Adrenal gland (tissue), 12 donors: ENCODE measurements around the gene SSC4D. TPM values are rescaled to one million over a fixed set of nuclear protein-coding genes. Genes with fewer than 3 reads are reported as not detected.
"Not testable (repeated sequence)": the region's sequence is repeated elsewhere in the genome, so short reads cannot be mapped to it uniquely, and the experiment has no call there.

ENCODE experiments used
- DNase-seq, 7 donors: peaks; one replicate each; pipeline ENCODE4 v3.0.0-alpha.2; 2019 to 2020
- H3K27ac ChIP-seq, 5 donors: fragments of 200-600 bp; sonication (generic) in 4 of 5; 1 replicate in 3 of 5; 2 replicates in 2 of 5; pipeline versions ENCODE4 v1.5.1 to v1.8.0; 2016 to 2020; ENCODE audit warnings: mild to moderate bottlenecking in 1 of 5
- H3K27me3 ChIP-seq: fragments of 200-600 bp; 2 replicates; pipeline ENCODE4 v1.8.0; 2021
- H3K36me3 ChIP-seq, 2 donors: fragments of 200-600 bp; replicated peaks in 1 of 2; 1 replicate in 1 of 2; 2 replicates in 1 of 2; pipeline versions ENCODE4 v1.5.1 to v1.8.0; 2018 to 2022
- H3K4me1 ChIP-seq, 2 donors: fragments of 200-600 bp; replicated peaks in 1 of 2; 1 replicate in 1 of 2; 2 replicates in 1 of 2; pipeline versions ENCODE4 v1.5.1 to v1.8.0; 2018 to 2021
- H3K4me3 ChIP-seq, 4 donors: fragments of 200-600 bp; sonication (generic) in 3 of 4; one replicate each; pipeline ENCODE4 v1.5.1; 2016 to 2018
- H3K9me3 ChIP-seq, 3 donors: fragments of 200-600 bp; sonication (generic) in 1 of 3; replicated peaks in 1 of 3; 1 replicate in 2 of 3; 2 replicates in 1 of 3; pipeline versions ENCODE4 v1.5.1 to v1.8.0; 2016 to 2021
- POLR2A ChIP-seq, 2 donors: fragments of 450-650 bp; IDR thresholded peaks; one replicate each; pipeline ENCODE4 v1.6.1; 2017; ENCODE audit warnings: antibody characterized with exemption in 2 of 2, mild to moderate bottlenecking in 2 of 2, moderate library complexity in 1 of 2
- WGBS, 4 donors: extraction: QIAGEN DNeasy Blood & Tissue Kit in 2 of 4; methylation state at CpG; one replicate each; pipeline versions ENCODE4 v1.1.5 to v1.1.7; 2013 to 2017; 5-methylcytosine and 5-hydroxymethylcytosine counted together
- intact Hi-C, 2 donors: fragments of 100-400 bp; cut with DNase I; formaldehyde crosslinking; loops; one replicate each; pipeline versions ENCODE4 v1.14.1 to v1.15.0; 2022 to 2023
- polyA plus RNA-seq, 3 donors: library from polyadenylated mRNA; stranded (reverse); fragments of 200-250 nt in 2 of 3; fragments of 350-450 nt in 1 of 3; fragmentation: Illumina TruSeq in 1 of 3; extraction: RNeasy Lipid Tissue Mini Kit (QIAGEN cat#74804) in 1 of 3; gene quantifications; one replicate each; pipeline ENCODE4 v1.2.3, GENCODE V29; 2013 to 2014
- total RNA-seq, 9 donors: library from RNA; depleted of rRNA in 4 of 9; stranded (reverse); fragments of >200 nt in 4 of 9; fragments of 120-200 nt in 1 of 9; fragmentation: NEBNext Ultra II Directional in 1 of 9; extraction: Animal tissue kit (Norgen Biotek cat#: 25700) in 1 of 9; gene quantifications; one replicate each; pipeline versions ENCODE4 v1.1.0 to v1.2.4, GENCODE V29; 2013 to 2023
- TF ChIP-seq, protein P1 (sequence below), 6 experiments: fragments of 450-650 bp in 4 of 6; fragments of 200-600 bp in 2 of 6; sonication (generic) in 1 of 6; IDR thresholded peaks; 1 replicate in 5 of 6; 2 replicates in 1 of 6; pipeline versions ENCODE4 v1.5.1 to v1.8.0; 2016 to 2021; ENCODE audit warnings: antibody characterized with exemption in 6 of 6, mild to moderate bottlenecking in 2 of 6, moderate library complexity in 1 of 6
- donor health status: healthy with polysubstance abuse.
- donor health status: Bipolar disorder and iron deficiency.
- donor health status: DM: yes; HTN: yes; CAD: no.
- donor health status: DM: no; HTN: no; CAD: no.
- donor health status: DM: no; HTN: no; CAD: no.
- donor health status: DM: yes; HTN: yes; CAD: no.

Gene SSC4D
- total and polyA plus RNA-seq, 12 donors: 0.60 to 10.7 (median 2.0) TPM

DNA sequence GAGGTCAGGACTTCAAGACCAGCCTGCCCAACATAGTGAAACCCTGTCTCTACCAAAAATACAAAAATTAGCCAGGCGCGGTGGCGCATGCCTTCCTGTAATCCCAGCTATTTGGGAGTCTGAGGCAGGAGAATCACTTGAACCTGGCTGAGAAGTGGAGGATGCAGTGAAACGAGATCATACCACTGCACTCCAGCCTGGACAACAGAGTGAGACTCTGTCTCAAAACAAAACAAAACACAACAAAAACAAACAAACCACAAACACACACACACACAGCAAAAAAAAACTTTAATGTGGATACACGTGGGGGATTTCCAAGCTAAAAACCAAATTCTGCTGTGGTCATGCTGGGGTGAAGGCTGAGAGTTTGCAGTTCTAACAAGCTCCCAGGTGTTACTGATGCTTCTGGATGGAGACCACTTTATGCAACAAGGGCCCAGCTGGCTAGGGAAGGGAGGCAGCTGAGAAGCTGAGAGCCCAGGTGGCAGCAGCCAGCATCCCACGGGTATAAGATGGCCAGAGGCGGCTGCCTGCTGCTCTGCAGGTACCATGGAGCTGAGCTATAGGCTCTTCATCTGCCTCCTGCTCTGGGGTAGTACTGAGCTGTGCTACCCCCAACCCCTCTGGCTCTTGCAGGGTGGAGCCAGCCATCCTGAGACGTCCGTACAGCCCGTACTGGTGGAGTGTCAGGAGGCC lies 15.1 kb upstream of the SSC4D start, which contains the start of gene ZP3:
TSS of gene ZP3 (plus strand) at position 538 of the 699 bp plus-strand sequence. CDS start at position 553, 15 bp downstream.
- no peaks in the 10 kb centered on the region for H3K36me3 ChIP-seq
- no peaks in the 10 kb centered on the region for H3K9me3 ChIP-seq
- no peaks in the 10 kb centered on the region for H3K4me1 ChIP-seq
- no peak for DNase-seq
- no peaks in the 10 kb centered on the region for H3K27me3 ChIP-seq
- intact Hi-C loops: no loop called here
- H3K4me3 ChIP-seq: no peak within 1 kb of the TSS
- TF ChIP-seq, protein P1, sequence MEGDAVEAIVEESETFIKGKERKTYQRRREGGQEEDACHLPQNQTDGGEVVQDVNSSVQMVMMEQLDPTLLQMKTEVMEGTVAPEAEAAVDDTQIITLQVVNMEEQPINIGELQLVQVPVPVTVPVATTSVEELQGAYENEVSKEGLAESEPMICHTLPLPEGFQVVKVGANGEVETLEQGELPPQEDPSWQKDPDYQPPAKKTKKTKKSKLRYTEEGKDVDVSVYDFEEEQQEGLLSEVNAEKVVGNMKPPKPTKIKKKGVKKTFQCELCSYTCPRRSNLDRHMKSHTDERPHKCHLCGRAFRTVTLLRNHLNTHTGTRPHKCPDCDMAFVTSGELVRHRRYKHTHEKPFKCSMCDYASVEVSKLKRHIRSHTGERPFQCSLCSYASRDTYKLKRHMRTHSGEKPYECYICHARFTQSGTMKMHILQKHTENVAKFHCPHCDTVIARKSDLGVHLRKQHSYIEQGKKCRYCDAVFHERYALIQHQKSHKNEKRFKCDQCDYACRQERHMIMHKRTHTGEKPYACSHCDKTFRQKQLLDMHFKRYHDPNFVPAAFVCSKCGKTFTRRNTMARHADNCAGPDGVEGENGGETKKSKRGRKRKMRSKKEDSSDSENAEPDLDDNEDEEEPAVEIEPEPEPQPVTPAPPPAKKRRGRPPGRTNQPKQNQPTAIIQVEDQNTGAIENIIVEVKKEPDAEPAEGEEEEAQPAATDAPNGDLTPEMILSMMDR (IDR thresholded peaks at IDR 0.05): no peak
- TF ChIP-seq POLR2A (IDR thresholded peaks at IDR 0.05): no peak
- H3K27ac ChIP-seq: no peak within 1 kb of the TSS
- 82 to 85% (median 84%) methylated on average over 5 to 10 of the region's 10 CpGs for WGBS, 4 donors

DNA sequence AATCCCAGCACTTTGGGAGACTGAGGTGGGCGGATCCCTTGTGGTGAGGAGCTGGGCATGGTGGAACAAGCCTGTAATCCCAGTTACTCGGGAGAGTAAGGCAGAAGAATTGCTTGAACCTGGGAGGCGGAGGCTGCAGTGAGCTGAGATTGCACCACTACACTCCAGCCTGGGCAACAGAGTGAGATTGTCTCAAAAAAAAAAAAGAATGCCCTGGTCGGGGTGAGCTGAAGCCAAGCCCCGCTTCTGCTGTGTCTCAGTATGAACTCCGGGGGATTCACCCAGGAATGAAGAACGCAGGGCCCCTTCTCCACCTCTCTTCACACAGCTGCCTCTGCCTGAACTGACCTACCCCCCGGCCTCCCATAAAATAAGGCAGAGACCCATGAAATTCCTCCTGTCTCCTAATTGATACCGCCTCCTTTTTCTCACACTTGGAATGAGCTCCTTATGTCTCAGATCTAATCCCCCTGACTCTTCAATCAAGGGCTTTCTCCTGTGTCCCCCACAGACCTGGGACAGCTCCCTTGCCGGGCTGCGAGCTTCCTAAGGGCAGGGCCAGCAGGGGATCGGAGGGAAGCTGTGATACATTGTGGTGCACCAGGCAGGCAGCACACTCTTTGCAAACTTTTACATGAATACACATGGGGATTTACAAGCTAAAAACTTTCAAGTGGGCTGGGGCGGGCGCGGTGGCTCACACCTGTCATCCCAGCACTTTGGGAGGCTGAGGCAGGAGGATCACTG lies 14.3 kb upstream of the SSC4D start:
- 70 to 75% (median 74%) methylated on average over 13 to 15 of the region's 15 CpGs for WGBS, 4 donors
- intact Hi-C loops: no loop called here
- no peak overlapping the region for H3K4me3 ChIP-seq
- TF ChIP-seq, protein P1 (IDR thresholded peaks at IDR 0.05): no peak
- TF ChIP-seq POLR2A (IDR thresholded peaks at IDR 0.05): no peak
- H3K27me3 ChIP-seq: no peaks in the 10 kb centered on the region
- H3K9me3 ChIP-seq: no peaks in the 10 kb centered on the region
- no peak overlapping the region for H3K27ac ChIP-seq
- H3K4me1 ChIP-seq: no peaks in the 10 kb centered on the region
- no peak for DNase-seq
- no peaks in the 10 kb centered on the region for H3K36me3 ChIP-seq

DNA sequence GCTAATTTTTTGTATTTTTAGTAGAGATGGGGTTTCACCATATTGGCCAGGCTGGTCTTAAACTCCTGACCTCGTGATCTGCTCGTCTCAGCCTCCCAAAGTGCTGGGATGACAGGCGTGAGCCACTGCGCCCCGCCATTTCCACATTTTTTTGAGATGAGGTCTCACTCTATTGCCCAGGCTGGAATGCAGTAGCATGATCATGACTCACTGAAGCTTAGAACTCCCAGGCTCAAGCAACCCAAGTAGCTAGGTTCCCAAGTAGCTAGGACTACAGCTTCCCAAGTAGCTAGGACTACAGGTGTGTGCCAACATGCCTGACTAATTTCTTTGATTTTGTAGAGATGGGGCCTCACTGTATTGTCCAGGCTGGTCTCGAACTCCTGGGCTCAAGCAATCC lies 11.6 kb upstream of the SSC4D start:
- intact Hi-C loops, H3K27me3 ChIP-seq, H3K4me3 ChIP-seq, H3K27ac ChIP-seq, DNase-seq, H3K4me1 ChIP-seq, H3K9me3 ChIP-seq, H3K36me3 ChIP-seq: not testable (repeated sequence)
- 79 to 92% (median 83%) methylated on average over 6 of the region's 6 CpGs for WGBS, 4 donors

DNA sequence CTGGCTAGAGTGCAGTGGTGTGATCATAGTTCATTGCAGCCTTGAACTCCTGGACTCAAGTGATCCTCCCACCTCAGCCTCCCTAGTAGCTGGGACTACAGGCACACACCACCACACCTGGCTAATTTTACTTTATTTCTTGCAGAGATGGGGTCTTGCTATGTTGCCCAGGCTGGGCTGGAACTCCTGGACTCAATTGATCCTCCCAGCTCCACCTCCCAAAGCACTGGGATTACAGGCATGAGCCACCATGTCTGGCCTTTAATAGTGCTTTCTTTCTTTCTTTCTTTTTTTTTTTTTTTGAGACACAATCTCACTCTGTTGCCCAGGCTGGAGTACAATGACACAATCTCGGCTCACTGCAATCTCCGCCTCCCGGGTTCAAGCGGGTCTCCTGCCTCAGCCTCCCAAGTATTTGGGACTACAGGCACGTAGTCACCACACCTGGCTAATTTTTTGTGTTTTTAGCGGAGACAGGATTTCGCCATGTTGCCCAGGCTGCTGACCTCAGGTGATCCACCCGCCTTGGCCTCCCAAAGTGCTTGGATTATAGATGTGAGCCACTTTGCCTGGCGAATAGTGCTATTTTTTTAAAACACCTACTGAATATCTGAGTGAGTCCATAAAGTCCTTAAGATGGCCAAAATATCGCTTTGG lies 8.3 kb upstream of the SSC4D start:
- intact Hi-C loops, H3K4me3 ChIP-seq, H3K9me3 ChIP-seq, H3K36me3 ChIP-seq, DNase-seq, H3K27me3 ChIP-seq, H3K27ac ChIP-seq, H3K4me1 ChIP-seq: not testable (repeated sequence)
- 88 to 95% (median 92%) methylated on average over 10 of the region's 10 CpGs for WGBS, 4 donors

DNA sequence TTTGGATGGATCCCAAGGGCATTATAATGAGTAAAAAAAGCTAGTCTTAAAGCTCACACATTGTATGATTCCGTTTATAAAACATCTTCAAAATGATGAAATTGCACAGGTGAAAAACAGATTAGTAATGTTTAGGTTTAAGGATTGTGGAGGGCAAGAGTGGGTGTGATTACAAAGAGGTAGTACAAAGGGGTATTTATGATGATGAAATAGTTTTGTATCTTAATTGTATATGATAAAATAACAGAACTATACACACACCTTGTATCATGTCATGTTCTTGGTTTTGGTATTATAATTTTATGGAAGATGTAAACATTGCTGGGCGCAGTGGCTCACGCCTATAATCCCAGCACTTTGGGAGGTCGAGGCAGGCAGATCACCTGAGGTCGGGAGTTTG lies 2.8 kb upstream of the SSC4D start:
- no peaks in the 10 kb centered on the region for H3K27me3 ChIP-seq
- 68 to 80% (median 75%) methylated on average over 5 of the region's 5 CpGs for WGBS, 4 donors
- intact Hi-C loops: no loop called here
- no peak for DNase-seq
- H3K4me1 ChIP-seq: no peaks in the 10 kb centered on the region
- no peak overlapping the region for H3K4me3 ChIP-seq
- no peak overlapping the region for H3K27ac ChIP-seq
- TF ChIP-seq, protein P1 (IDR thresholded peaks at IDR 0.05): no peak
- no peak for TF ChIP-seq POLR2A (IDR thresholded peaks at IDR 0.05)
- no peaks in the 10 kb centered on the region for H3K9me3 ChIP-seq
- no peaks in the 10 kb centered on the region for H3K36me3 ChIP-seq
